Naive B cell (primary cell): ENCODE measurements around the gene EXOSC5. TPM values are rescaled to one million over a fixed set of nuclear protein-coding genes. Genes with fewer than 3 reads are reported as not detected.
A peak's percentile ranks its signal among the peaks of the same experiment; 100 is the strongest.
"Not testable (repeated sequence)": the region's sequence is repeated elsewhere in the genome, so short reads cannot be mapped to it uniquely, and the experiment has no call there.

Source experiments
- ATAC-seq, 2 donors: fragments of 150-1000 bp; cut with Tn5 transposase; 2 replicates each; pipeline ENCODE4 v1.10.0; 2021; ENCODE audit warnings: low read depth in 2 of 2, mild to moderate bottlenecking in 2 of 2, moderate library complexity in 2 of 2
- DNase-seq: peaks from one replicate; pipeline ENCODE4 v3.0.0; 2022
- H3K27ac Mint-ChIP-seq, 6 donors: one replicate each; pipeline ENCODE4 v1.8.0; 2020 to 2022; ENCODE audit warnings: mild to moderate bottlenecking in 6 of 6, mixed read lengths in 6 of 6, moderate library complexity in 5 of 6, inconsistent platforms in 2 of 6
- H3K27me3 Mint-ChIP-seq, 3 donors: one replicate each; pipeline ENCODE4 v1.8.0; 2021 to 2022; ENCODE audit warnings: mixed read lengths in 3 of 3, mild to moderate bottlenecking in 1 of 3
- H3K36me3 Mint-ChIP-seq, 2 donors: one replicate each; pipeline ENCODE4 v1.8.0; 2020 to 2022; ENCODE audit warnings: mixed read lengths in 2 of 2, inconsistent platforms in 1 of 2, mild to moderate bottlenecking in 1 of 2
- H3K4me1 Mint-ChIP-seq, 3 donors: one replicate each; pipeline ENCODE4 v1.8.0; 2020 to 2022; ENCODE audit warnings: mixed read lengths in 3 of 3, inconsistent platforms in 1 of 3, mild to moderate bottlenecking in 1 of 3, moderate library complexity in 1 of 3
- H3K4me3 Mint-ChIP-seq, 8 donors: one replicate each; pipeline ENCODE4 v1.8.0; 2020 to 2022; ENCODE audit warnings: mild to moderate bottlenecking in 8 of 8, mixed read lengths in 8 of 8, moderate library complexity in 8 of 8, inconsistent platforms in 2 of 8
- H3K9me3 Mint-ChIP-seq, 7 donors: one replicate each; pipeline ENCODE4 v1.8.0; 2020 to 2022; ENCODE audit warnings: mixed read lengths in 7 of 7, mild to moderate bottlenecking in 5 of 7, inconsistent platforms in 2 of 7, moderate library complexity in 1 of 7
- polyA plus RNA-seq, 6 donors: library from polyadenylated mRNA; unstranded; fragments of 300-500 nt; fragmentation: Illumina TruSeq; gene quantifications; one replicate each; pipeline ENCODE4 v1.2.3, GENCODE V29; 2021; ENCODE audit warnings: low read depth in 6 of 6

EXOSC5 gene
- polyA plus RNA-seq: 10 to 100 TPM; 48.5 to 74.5 (median 62.6) TPM

GRCh38 chr19:41397086-41398049 is at the start of gene EXOSC5, which contains the start of gene BCKDHA:
EXOSC5 (minus strand) TSS chr19:41397359; CDS start chr19:41397328, 31 bp downstream.
BCKDHA (plus strand) TSS chr19:41397818; CDS start chr19:41397828, 10 bp downstream.
- Mint-ChIP-seq H3K27ac (peak within 1 kb of the TSS; percentile 99 to 100 (median 100)), H3K27me3 (no peaks in the 10 kb centered on the region), H3K36me3 (peaks cover 4 to 5% of the 10 kb centered on the region in 2 donors), H3K4me3 (peak within 1 kb of the TSS; percentile 90 to 100 (median 99)), H3K4me1 (peaks cover 42 to 57% (median 42%) of the 10 kb centered on the region in 3 donors), H3K9me3 (no peaks in the 10 kb centered on the region)
- ATAC-seq (peak; percentile 97 to 98), DNase-seq (peak; percentile 99)

GRCh38 chr19:41445575-41445974 is 48.4 kb upstream of the EXOSC5 start:
- no peak overlapping the region for H3K27ac Mint-ChIP-seq
- no peak overlapping the region for H3K4me3 Mint-ChIP-seq
- no peaks in the 10 kb centered on the region for H3K9me3 Mint-ChIP-seq
- DNase-seq (no peak), ATAC-seq (no peak)
- H3K27me3 Mint-ChIP-seq: peaks cover 9 to 45% (median 17%) of the 10 kb centered on the region in 3 donors
- H3K36me3 Mint-ChIP-seq: no peaks in the 10 kb centered on the region
- H3K4me1 Mint-ChIP-seq: peaks cover 17 to 20% (median 18%) of the 10 kb centered on the region in 3 donors

GRCh38 chr19:41443813-41444455 is 46.8 kb upstream of the EXOSC5 start:
- DNase-seq: no peak
- ATAC-seq: no peak
- Mint-ChIP-seq H3K9me3 (no peaks in the 10 kb centered on the region), H3K27me3 (peaks cover 9 to 39% (median 17%) of the 10 kb centered on the region in 3 donors), H3K4me3 (no peak overlapping the region), H3K4me1 (peaks cover 6 to 11% (median 10%) of the 10 kb centered on the region in 3 donors), H3K36me3 (no peaks in the 10 kb centered on the region), H3K27ac (peak overlapping the region in 2 of 6 donors; percentile 3 to 7)

- H3K9me3 Mint-ChIP-seq: no peaks in the 10 kb centered on the region
- H3K4me1 Mint-ChIP-seq: peaks cover 4 to 18% (median 10%) of the 10 kb centered on the region in 3 donors
- ATAC-seq: no peak
- H3K4me3 Mint-ChIP-seq: peak within 1 kb of the TSS in 2 of 8 donors; percentile 51 to 54
- H3K27me3 Mint-ChIP-seq: peaks cover 9 to 38% (median 17%) of the 10 kb centered on the region in 3 donors
- peak within 1 kb of the TSS in 2 of 6 donors; percentile 3 to 27 for H3K27ac Mint-ChIP-seq
- peaks cover 0 to 3% of the 10 kb centered on the region in 2 donors for H3K36me3 Mint-ChIP-seq
- DNase-seq: no peak
Observed at GRCh38 chr19:41442473-41443355, 45.6 kb upstream of the EXOSC5 start, which contains the start of gene ERICH4. ERICH4 (plus strand) TSS chr19:41443156; CDS start chr19:41443170, 14 bp downstream.

GRCh38 chr19:41441321-41441945 is 44.3 kb upstream of the EXOSC5 start:
- Mint-ChIP-seq H3K36me3 (peaks cover 0 to 7% of the 10 kb centered on the region in 2 donors), H3K27me3 (peaks cover 9 to 26% (median 17%) of the 10 kb centered on the region in 3 donors), H3K4me3 (peak overlapping the region in 3 of 8 donors; percentile 16 to 68 (median 37)), H3K27ac (peak overlapping the region in 1 of 6 donors; percentile 56), H3K9me3 (no peaks in the 10 kb centered on the region), H3K4me1 (peaks cover 6 to 24% (median 13%) of the 10 kb centered on the region in 3 donors)
- DNase-seq (no peak), ATAC-seq (no peak)

GRCh38 chr19:41439441-41440222 is 42.5 kb upstream of the EXOSC5 start, which contains the start of gene DMAC2:
DMAC2 (minus strand) TSS chr19:41439912; CDS start chr19:41439899, 13 bp downstream.
- peaks cover 0 to 9% of the 10 kb centered on the region in 2 donors for H3K36me3 Mint-ChIP-seq
- peaks cover 9 to 17% (median 16%) of the 10 kb centered on the region in 3 donors for H3K27me3 Mint-ChIP-seq
- peak within 1 kb of the TSS in 4 of 8 donors; percentile 5 to 68 (median 32) for H3K4me3 Mint-ChIP-seq
- H3K27ac Mint-ChIP-seq: peak within 1 kb of the TSS in 3 of 6 donors; percentile 33 to 90 (median 61)
- peak; percentile 86 for DNase-seq
- H3K9me3 Mint-ChIP-seq: no peaks in the 10 kb centered on the region
- H3K4me1 Mint-ChIP-seq: peaks cover 6 to 25% (median 13%) of the 10 kb centered on the region in 3 donors
- peak; percentile 98 to 99 for ATAC-seq

GRCh38 chr19:41437944-41438574 is 40.9 kb upstream of the EXOSC5 start:
- H3K4me3 Mint-ChIP-seq: peak overlapping the region in 3 of 8 donors; percentile 7 to 60 (median 17)
- H3K27me3 Mint-ChIP-seq: peaks cover under 1 to 2% (median 2%) of the 10 kb centered on the region in 3 donors
- ATAC-seq (no peak), DNase-seq (no peak)
- H3K9me3 Mint-ChIP-seq: no peaks in the 10 kb centered on the region
- peaks cover 0 to 15% of the 10 kb centered on the region in 2 donors for H3K36me3 Mint-ChIP-seq
- peak overlapping the region in 3 of 6 donors; percentile 11 to 93 (median 27) for H3K27ac Mint-ChIP-seq
- peaks cover 6 to 25% (median 13%) of the 10 kb centered on the region in 3 donors for H3K4me1 Mint-ChIP-seq

- DNase-seq (no peak), ATAC-seq (no peak)
- Mint-ChIP-seq H3K36me3 (peaks cover 8 to 27% of the 10 kb centered on the region in 2 donors), H3K4me1 (peaks cover 6 to 29% (median 13%) of the 10 kb centered on the region in 3 donors), H3K9me3 (no peaks in the 10 kb centered on the region), H3K27ac (peak overlapping the region in 1 of 6 donors; percentile 68), H3K27me3 (no peaks in the 10 kb centered on the region), H3K4me3 (peak overlapping the region in 3 of 8 donors; percentile 4 to 22 (median 9))
Observed at GRCh38 chr19:41436674-41436951, 39.5 kb upstream of the EXOSC5 start.

GRCh38 chr19:41435936-41436673 is 38.9 kb upstream of the EXOSC5 start:
- peaks cover 6 to 29% (median 13%) of the 10 kb centered on the region in 3 donors for H3K4me1 Mint-ChIP-seq
- no peak overlapping the region for H3K27ac Mint-ChIP-seq
- DNase-seq: no peak
- H3K36me3 Mint-ChIP-seq: peaks cover 9 to 31% of the 10 kb centered on the region in 2 donors
- no peak for ATAC-seq
- H3K4me3 Mint-ChIP-seq: peak overlapping the region in 1 of 8 donors; percentile 56
- H3K27me3 Mint-ChIP-seq: no peaks in the 10 kb centered on the region
- H3K9me3 Mint-ChIP-seq: no peaks in the 10 kb centered on the region

GRCh38 chr19:41435376-41435775 is 38.2 kb upstream of the EXOSC5 start:
- H3K27ac Mint-ChIP-seq: not testable (repeated sequence)

More at GRCh38 chr19:41435376-41435775, 38.2 kb upstream of the EXOSC5 start:
- not testable (repeated sequence) for DNase-seq, H3K9me3 Mint-ChIP-seq, H3K27me3 Mint-ChIP-seq, ATAC-seq, H3K4me3 Mint-ChIP-seq
- Mint-ChIP-seq H3K36me3 (peaks cover 12 to 31% of the 10 kb centered on the region in 2 donors), H3K4me1 (peaks cover 7 to 24% (median 8%) of the 10 kb centered on the region in 3 donors)
